Daoy (cell line): ENCODE data around the gene MYNN. TPM values are rescaled to one million over a fixed set of nuclear protein-coding genes. Genes with fewer than 3 reads are reported as not detected.

Source experiments
- DNase-seq: peaks from one replicate; pipeline ENCODE4 v3.0.0-alpha.2; 2015; ENCODE audit warnings: low read depth
- total RNA-seq: library from RNA; depleted of rRNA; stranded (reverse); fragments of >200 nt; shearing (Covaris generic); gene quantifications from 2 replicates; pipeline ENCODE4 v1.2.3, GENCODE V29; 2014; rRNA removed

Gene MYNN
- total RNA-seq, 1 experiment from 2014 or later, result 12.9 TPM

- DNase-seq, result no peak
Observed at GRCh38 chr3:169827712-169828111, 54.5 kb downstream of the MYNN start.

GRCh38 chr3:169835533-169835932 lies 62.3 kb downstream of the MYNN start:
- no peak for DNase-seq

- DNase-seq, result peak; percentile 11
Observed at GRCh38 chr3:169836078-169836941, 63.1 kb downstream of the MYNN start.

- DNase-seq, result no peak
Observed at GRCh38 chr3:169836942-169837275, 63.7 kb downstream of the MYNN start.

- DNase-seq, result no peak
Observed at GRCh38 chr3:169838511-169839030, 65.4 kb downstream of the MYNN start.

Other genes with a start within 250 kb of the MYNN start
- gene MECOM, start 109.7 kb upstream of the MYNN start, total RNA-seq, result 7.4 and 10.0 TPM in 2 replicates
- gene TERC, start 8.3 kb upstream of the MYNN start, total RNA-seq, result 101 and 159 TPM in 2 replicates
- gene ACTRT3, start 3.8 kb upstream of the MYNN start, total RNA-seq, result not detected in 2 replicates
- gene LRRIQ4, start 39.5 kb downstream of the MYNN start, total RNA-seq, result not detected in 2 replicates
- gene LRRC34, start 39.5 kb downstream of the MYNN start, total RNA-seq, result 5.6 and 9.2 TPM in 2 replicates
- not detected in 2 replicates for gene LRRC31, start 96.5 kb downstream of the MYNN start, total RNA-seq
- gene SAMD7, start 138.2 kb downstream of the MYNN start, total RNA-seq, result not detected in 2 replicates
- gene SEC62, start 193.4 kb downstream of the MYNN start, total RNA-seq, result 11.0 and 26.2 TPM in 2 replicates